Body of pancreas (tissue), 4 donors: ENCODE data around the gene TSHZ2. TPM values are rescaled to one million over a fixed set of nuclear protein-coding genes. Genes with fewer than 3 reads are reported as not detected.
A peak's percentile ranks its signal among the peaks of the same experiment; 100 is the strongest.

ENCODE experiments used
- ATAC-seq: fragments of 150-250 bp; one replicate; pipeline ENCODE4 v1.9.1; 2016
- DNase-seq, 4 donors: peaks; one replicate each; pipeline ENCODE4 v3.0.0-alpha.2; 2019
- H3K27ac ChIP-seq, 4 donors: fragments of 200-600 bp; sonication (generic); 1 replicate in 3 of 4; 2 replicates in 1 of 4; pipeline versions ENCODE4 v1.5.1 to v1.6.1; 2016 to 2019; ENCODE audit warnings: mild to moderate bottlenecking in 1 of 4, mixed read lengths in 1 of 4, moderate library complexity in 1 of 4
- H3K27me3 ChIP-seq, 2 donors: fragments of 200-600 bp; sonication (generic); one replicate each; pipeline ENCODE4 v1.6.0; 2016; ENCODE audit warnings: mild to moderate bottlenecking in 1 of 2
- H3K36me3 ChIP-seq, 2 donors: fragments of 200-600 bp; sonication (generic); replicated peaks in 1 of 2; 2 replicates each; pipeline ENCODE4 v1.5.1; 2016; ENCODE audit warnings: low read depth in 2 of 2; ENCODE audit not compliant: insufficient read depth in 1 of 2
- H3K4me1 ChIP-seq: fragments of 200-600 bp; sonication (generic); one replicate; pipeline ENCODE4 v1.6.0; 2016
- H3K4me3 ChIP-seq, 2 donors: fragments of 200-600 bp; sonication (generic); 1 replicate in 1 of 2; 2 replicates in 1 of 2; pipeline ENCODE4 v1.5.1; 2016 to 2019
- H3K9me3 ChIP-seq, 3 donors: fragments of 200-600 bp; sonication (generic); 1 replicate in 2 of 3; 2 replicates in 1 of 3; pipeline ENCODE4 v1.5.1; 2016
- CTCF ChIP-seq, 7 experiments: fragments of 450-650 bp in 4 of 7; fragments of 200-600 bp in 3 of 7; sonication (generic) in 3 of 7; IDR thresholded peaks; one replicate each; pipeline ENCODE4 v1.5.1; 2016 to 2019; ENCODE audit warnings: antibody characterized with exemption in 7 of 7
- POLR2A ChIP-seq, 3 donors: fragments of 450-650 bp; IDR thresholded peaks; one replicate each; pipeline ENCODE4 v1.6.1; 2016; ENCODE audit warnings: antibody characterized with exemption in 3 of 3, mild to moderate bottlenecking in 2 of 3
- WGBS, 2 donors: methylation state at CpG; one replicate each; pipeline ENCODE4 v1.1.5; 2017; 5-methylcytosine and 5-hydroxymethylcytosine counted together
- intact Hi-C: fragments of 100-400 bp; cut with DNase I; formaldehyde crosslinking; loops from one replicate; pipeline ENCODE4 v1.15.1; 2023
- total RNA-seq, 2 donors: library from RNA; depleted of rRNA; stranded (reverse); fragments of >200 nt; gene quantifications; one replicate each; pipeline ENCODE4 v1.1.0, GENCODE V29; 2016

Gene TSHZ2
- total RNA-seq, 2 donors from 2014 or later = 6.0 to 9.6 TPM

- ATAC-seq = no peak
- Histone ChIP-seq H3K27me3 (no peaks in the 10 kb centered on the region), H3K4me1 (no peaks in the 10 kb centered on the region), H3K36me3 (no peaks in the 10 kb centered on the region), H3K27ac (no peak overlapping the region), H3K4me3 (no peak overlapping the region), H3K9me3 (no peaks in the 10 kb centered on the region)
- WGBS, 2 donors = 59 to 81% methylated on average over 2 of the region's 2 CpGs
- no peak for DNase-seq
- TF ChIP-seq POLR2A (IDR thresholded peaks at IDR 0.05) (no peak), CTCF (IDR thresholded peaks at IDR 0.05) (no peak)
- intact Hi-C loops = no loop called here
Observed at GRCh38 chr20:53061192-53062108, 89.3 kb downstream of the TSHZ2 start.

DNA sequence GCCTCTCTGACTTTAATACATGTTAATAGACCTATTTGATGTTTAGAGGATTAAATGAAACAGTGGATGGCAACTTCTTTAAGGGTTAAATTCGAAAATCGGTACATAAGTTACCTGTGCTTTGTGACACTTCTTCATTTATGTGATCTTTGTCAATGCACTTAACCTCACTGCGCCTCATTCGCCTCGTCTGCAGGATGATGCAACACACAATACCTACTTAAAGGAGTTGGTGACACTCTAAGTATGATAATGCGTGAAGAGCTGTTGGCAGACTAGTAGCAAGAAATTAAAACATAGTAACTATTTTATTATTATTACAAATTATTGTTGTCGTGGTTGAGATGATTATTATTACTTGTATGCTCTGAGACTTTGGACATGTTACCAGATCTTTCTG, 92.8 kb downstream of the TSHZ2 start:
- WGBS, 2 donors = 71 to 73% methylated on average over 7 of the region's 7 CpGs
- no peaks in the 10 kb centered on the region for H3K27me3 ChIP-seq
- TF ChIP-seq POLR2A (IDR thresholded peaks at IDR 0.05) = no peak
- no peak for TF ChIP-seq CTCF (IDR thresholded peaks at IDR 0.05)
- no peak for DNase-seq
- ATAC-seq = no peak
- H3K4me3 ChIP-seq = no peak overlapping the region
- peaks cover 0 to 10% (median 0%) of the 10 kb centered on the region in 3 donors for H3K9me3 ChIP-seq
- H3K36me3 ChIP-seq = no peaks in the 10 kb centered on the region
- no peak overlapping the region for H3K27ac ChIP-seq
- no peaks in the 10 kb centered on the region for H3K4me1 ChIP-seq
- intact Hi-C loops = no loop called here

- Histone ChIP-seq H3K27ac (no peak overlapping the region), H3K4me3 (no peak overlapping the region), H3K9me3 (peaks cover 0 to 10% (median 0%) of the 10 kb centered on the region in 3 donors), H3K27me3 (no peaks in the 10 kb centered on the region), H3K4me1 (no peaks in the 10 kb centered on the region), H3K36me3 (no peaks in the 10 kb centered on the region)
- TF ChIP-seq POLR2A (IDR thresholded peaks at IDR 0.05) = no peak
- no peak for TF ChIP-seq CTCF (IDR thresholded peaks at IDR 0.05)
- 84 to 92% methylated on average over 3 of the region's 3 CpGs for WGBS, 2 donors
- ATAC-seq (no peak), DNase-seq (no peak)
- intact Hi-C loops = no loop called here
Observed at GRCh38 chr20:53068241-53068640, 96.1 kb downstream of the TSHZ2 start.

DNA sequence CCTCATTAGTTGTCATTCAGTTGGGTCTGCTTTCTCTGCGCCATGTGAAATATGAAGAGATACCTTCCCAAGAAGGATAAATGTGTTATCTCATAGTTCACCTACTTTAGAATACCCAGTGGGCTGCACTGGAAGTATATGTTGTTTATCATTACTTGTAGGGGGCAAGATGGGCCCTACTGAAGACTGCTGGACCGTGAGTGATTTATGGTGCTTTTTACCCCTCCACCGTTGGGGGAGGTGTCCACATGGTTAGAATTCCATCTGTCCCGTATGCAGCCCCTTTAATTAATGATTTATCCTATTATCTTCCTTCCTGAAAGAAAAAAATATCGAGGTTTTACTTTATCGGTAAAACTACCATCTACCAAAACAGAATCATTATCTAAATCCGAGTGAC, 97.0 kb downstream of the TSHZ2 start:
- ATAC-seq = no peak
- Histone ChIP-seq H3K9me3 (peaks cover 0 to 10% (median 0%) of the 10 kb centered on the region in 3 donors), H3K36me3 (no peaks in the 10 kb centered on the region), H3K4me3 (no peak overlapping the region), H3K4me1 (no peaks in the 10 kb centered on the region), H3K27me3 (no peaks in the 10 kb centered on the region), H3K27ac (peak overlapping the region in 1 of 4 donors; percentile 21)
- no peak for DNase-seq
- intact Hi-C loops = no loop called here
- WGBS, 2 donors = 38 to 51% methylated on average over 7 of the region's 7 CpGs
- TF ChIP-seq POLR2A (IDR thresholded peaks at IDR 0.05) = no peak
- TF ChIP-seq CTCF (IDR thresholded peaks at IDR 0.05) = no peak
